ENCODE results near the gene CPN2.

CPN2 gene

GRCh38 chr3:194365978-194366490, 14.9 kb upstream of the CPN2 start:
- ChIA-PET CTCF (interaction anchor here (0.7 to 17.5 kb wide), 3 partner anchors 23 to 585 kb away, joined by 3 to 274 read pairs (median 8); no protein-coding TSS in a partner anchor), POLR2A (no interaction called here)
- H3K4me3 ChIP-seq (ENCODE audit: low read depth, low read length): no peak overlapping the region
- TF ChIP-seq CTCF (IDR thresholded peaks at IDR 0.05; ENCODE audit: insufficient read depth, low read length, missing control alignments): no peak
- DNase-seq (ENCODE audit: low read depth, low spot score): no peak

- ChIA-PET CTCF (interaction anchor here (0.7 to 17.5 kb wide), 5 partner anchors 15 to 584 kb away, joined by 3 to 274 read pairs (median 11); partner anchors contain the start of gene CPN2), POLR2A (interaction anchor here (1.8 kb wide), 1 partner anchor 15 kb away, joined by 8 read pairs; no protein-coding TSS in a partner anchor)
- H3K4me3 ChIP-seq (ENCODE audit: low read depth, low read length): no peak overlapping the region
- no peak for TF ChIP-seq CTCF (IDR thresholded peaks at IDR 0.05; ENCODE audit: insufficient read depth, low read length, missing control alignments)
- DNase-seq (ENCODE audit: low read depth, low spot score): no peak
These were observed 14.4 kb upstream of the CPN2 start for GRCh38 chr3:194365526-194365925.

- no peak for TF ChIP-seq CTCF (IDR thresholded peaks at IDR 0.05; ENCODE audit: insufficient read depth, low read length, missing control alignments)
- CTCF ChIA-PET: interaction anchor here (0.7 to 17.5 kb wide), 6 partner anchors 10 to 584 kb away, joined by 3 to 274 read pairs (median 10); partner anchors contain the start of gene CPN2
- POLR2A ChIA-PET: interaction anchor here (1.8 kb wide), 1 partner anchor 15 kb away, joined by 8 read pairs; no protein-coding TSS in a partner anchor
- H3K4me3 ChIP-seq (ENCODE audit: low read depth, low read length): peak overlapping the region; percentile 20
- peak; percentile 69 for DNase-seq (ENCODE audit: low read depth, low spot score)
These were observed 13.7 kb upstream of the CPN2 start for GRCh38 chr3:194364652-194365434.

- ChIA-PET CTCF (interaction anchor here (1.1 to 17.5 kb wide), 5 partner anchors 10 to 40 kb away, joined by 4 to 274 read pairs (median 11); partner anchors contain the start of gene CPN2), POLR2A (interaction anchor here (1.8 kb wide), 1 partner anchor 14 kb away, joined by 8 read pairs; no protein-coding TSS in a partner anchor)
- no peak for DNase-seq (ENCODE audit: low read depth, low spot score)
- H3K4me3 ChIP-seq (ENCODE audit: low read depth, low read length): no peak overlapping the region
- TF ChIP-seq CTCF (IDR thresholded peaks at IDR 0.05; ENCODE audit: insufficient read depth, low read length, missing control alignments): no peak
These were observed 13.2 kb upstream of the CPN2 start for GRCh38 chr3:194364314-194364651.

- no peak overlapping the region for H3K4me3 ChIP-seq (ENCODE audit: low read depth, low read length)
- no peak for DNase-seq (ENCODE audit: low read depth, low spot score)
- no peak for TF ChIP-seq CTCF (IDR thresholded peaks at IDR 0.05; ENCODE audit: insufficient read depth, low read length, missing control alignments)
- CTCF ChIA-PET: interaction anchor here (1.2 to 17.5 kb wide), 3 partner anchors 18 to 26 kb away, joined by 3 to 274 read pairs (median 4); no protein-coding TSS in a partner anchor
- POLR2A ChIA-PET: no interaction called here
These were observed 9.4 kb upstream of the CPN2 start for GRCh38 chr3:194360568-194360967.

- POLR2A ChIA-PET: no interaction called here
These were observed 6.6 kb upstream of the CPN2 start for GRCh38 chr3:194357681-194358080.

More at GRCh38 chr3:194357681-194358080, 6.6 kb upstream of the CPN2 start:
- no peak for DNase-seq (ENCODE audit: low read depth, low spot score)
- CTCF ChIA-PET: interaction anchor here (0.9 to 17.5 kb wide), 6 partner anchors 9 to 46 kb away, joined by 3 to 274 read pairs (median 4); no protein-coding TSS in a partner anchor
- no peak overlapping the region for H3K4me3 ChIP-seq (ENCODE audit: low read depth, low read length)
- no peak for TF ChIP-seq CTCF (IDR thresholded peaks at IDR 0.05; ENCODE audit: insufficient read depth, low read length, missing control alignments)

All from AG04449 (cell line).